Transverse colon (tissue), 4 donors: ENCODE measurements around the gene CHST11.

Experiments used
- CTCF ChIP-seq, 5 experiments: fragments of 200-600 bp in 3 of 5; fragments of 450-650 bp in 2 of 5; sonication (generic) in 3 of 5; IDR thresholded peaks; 1 replicate in 2 of 5; 2 replicates in 3 of 5; pipeline ENCODE4 v1.5.1; 2016 to 2017; ENCODE audit warnings: antibody characterized with exemption in 5 of 5, inconsistent platforms in 3 of 5, mild to moderate bottlenecking in 2 of 5, moderate library complexity in 1 of 5
- POLR2A ChIP-seq: fragments of 450-650 bp; IDR thresholded peaks from one replicate; pipeline ENCODE4 v1.6.1; 2016; ENCODE audit warnings: antibody characterized with exemption, mild to moderate bottlenecking, moderate library complexity
- POLR2AphosphoS5 ChIP-seq, 3 donors: sonication (generic); formaldehyde crosslinking; IDR thresholded peaks; one replicate each; pipeline ENCODE4 v1.6.1; 2016; ENCODE audit warnings: antibody characterized with exemption in 3 of 3

DNA sequence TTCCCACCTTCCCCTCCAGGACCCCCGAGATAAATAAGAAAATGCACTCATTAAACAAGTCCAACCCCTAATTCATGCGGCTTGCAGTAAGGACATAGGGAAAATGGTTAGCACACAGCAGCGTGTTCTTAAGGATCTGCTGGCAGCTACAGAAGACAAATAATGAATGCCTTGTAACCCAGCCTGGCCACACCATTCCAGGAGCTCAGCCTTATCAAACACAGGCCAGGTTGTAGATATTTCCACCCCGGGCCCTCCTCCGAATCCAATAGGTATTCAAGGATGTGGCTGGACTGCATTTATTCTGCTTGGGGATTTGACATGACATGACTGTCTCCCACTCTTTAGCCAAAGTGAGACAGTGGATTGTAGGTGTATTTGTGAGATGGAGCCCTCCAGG, 256.2 kb downstream of the CHST11 start:
- TF ChIP-seq CTCF (IDR thresholded peaks at IDR 0.05) = no peak
- no peak for TF ChIP-seq POLR2A
- TF ChIP-seq POLR2AphosphoS5 (IDR thresholded peaks at IDR 0.05) = no peak
